Trophoblast cell (in vitro differentiated cells and primary cell): Measurements from ENCODE around the gene QRFP.

Source experiments
- DNase-seq, 2 donors: peaks; one replicate each; pipeline ENCODE4 v3.0.0-alpha.2; 2016
- H2AFZ ChIP-seq: 2 replicates; pipeline ENCODE4 v1.6.1; 2013; ENCODE audit warnings: low read length, moderate library complexity, mild to moderate bottlenecking; ENCODE audit not compliant: insufficient read depth, poor library complexity
- H2AK5ac ChIP-seq: 2 replicates; pipeline ENCODE4 v1.6.1; 2013; ENCODE audit warnings: mild to moderate bottlenecking, low read length
- H2BK120ac ChIP-seq: 2 replicates; pipeline ENCODE4 v1.6.1; 2013; ENCODE audit warnings: low read length, mild to moderate bottlenecking, moderate library complexity; ENCODE audit not compliant: insufficient read depth, poor library complexity
- H2BK12ac ChIP-seq: 2 replicates; pipeline ENCODE4 v1.6.1; 2013; ENCODE audit warnings: mild to moderate bottlenecking, low read length, moderate library complexity
- H2BK5ac ChIP-seq: 2 replicates; pipeline ENCODE4 v1.6.1; 2013; ENCODE audit warnings: low read length, low read depth, moderate library complexity, mild to moderate bottlenecking; ENCODE audit not compliant: poor library complexity
- H3K14ac ChIP-seq: 2 replicates; pipeline ENCODE4 v1.6.1; 2013; ENCODE audit warnings: mild to moderate bottlenecking, low read length
- H3K18ac ChIP-seq: 2 replicates; pipeline ENCODE4 v1.6.1; 2013; ENCODE audit warnings: mild to moderate bottlenecking, low read length
- H3K23ac ChIP-seq: 2 replicates; pipeline ENCODE4 v1.6.1; 2013; ENCODE audit warnings: low read length
- H3K27ac ChIP-seq: 2 replicates; pipeline ENCODE4 v1.5.1; 2013; ENCODE audit warnings: low read depth, mild to moderate bottlenecking, inconsistent platforms, low read length, moderate library complexity
- H3K27me3 ChIP-seq: 2 replicates; pipeline ENCODE4 v1.6.1; 2013; ENCODE audit warnings: inconsistent platforms, mild to moderate bottlenecking, low read length, moderate library complexity; ENCODE audit not compliant: insufficient read depth
- H3K36me3 ChIP-seq, 2 experiments: 1 replicate in 1 of 2; 2 replicates in 1 of 2; pipeline ENCODE4 v1.6.1; 2013; ENCODE audit warnings: low read length in 2 of 2, mild to moderate bottlenecking in 2 of 2, moderate library complexity in 1 of 2; ENCODE audit not compliant: insufficient read depth in 2 of 2, control insufficient read depth in 1 of 2
- H3K4ac ChIP-seq: 2 replicates; pipeline ENCODE4 v1.6.1; 2013; ENCODE audit warnings: low read depth, mild to moderate bottlenecking, low read length, moderate library complexity
- H3K4me1 ChIP-seq, 2 experiments: 1 replicate in 1 of 2; 2 replicates in 1 of 2; pipeline ENCODE4 v1.6.1; 2013; ENCODE audit warnings: low read length in 2 of 2, mild to moderate bottlenecking in 2 of 2, moderate library complexity in 1 of 2; ENCODE audit not compliant: insufficient read depth in 2 of 2, control insufficient read depth in 1 of 2
- H3K4me2 ChIP-seq: 2 replicates; pipeline ENCODE4 v1.6.1; 2013; ENCODE audit warnings: inconsistent platforms, mild to moderate bottlenecking, low read length, moderate library complexity
- H3K4me3 ChIP-seq: 2 replicates; pipeline ENCODE4 v1.5.1; 2013; ENCODE audit warnings: mild to moderate bottlenecking, low read depth, low read length, inconsistent platforms
- H3K79me1 ChIP-seq: one replicate; pipeline ENCODE4 v1.6.1; 2013; ENCODE audit warnings: low read length
- H3K79me2 ChIP-seq: 2 replicates; pipeline ENCODE4 v1.6.1; 2013; ENCODE audit warnings: low read length, mild to moderate bottlenecking; ENCODE audit not compliant: control insufficient read depth, insufficient read depth, poor library complexity
- H3K9ac ChIP-seq: 2 replicates; pipeline ENCODE4 v1.6.1; 2013; ENCODE audit warnings: mild to moderate bottlenecking, low read length
- H3K9me3 ChIP-seq: 2 replicates; pipeline ENCODE4 v1.6.1; 2013; ENCODE audit warnings: low read depth, mild to moderate bottlenecking, control low read depth, inconsistent platforms, low read length; ENCODE audit not compliant: insufficient read depth
- H4K12ac ChIP-seq: 2 replicates; pipeline ENCODE4 v1.6.1; 2013; ENCODE audit warnings: low read depth, mild to moderate bottlenecking, low read length, moderate library complexity
- H4K8ac ChIP-seq: 2 replicates; pipeline ENCODE4 v1.6.1; 2013; ENCODE audit warnings: low read depth, mild to moderate bottlenecking, low read length, moderate library complexity
- H4K91ac ChIP-seq: one replicate; pipeline ENCODE4 v1.6.1; 2013; ENCODE audit warnings: low read depth, mild to moderate bottlenecking, low read length, moderate library complexity
- WGBS: extraction: QIAGEN DNeasy Blood & Tissue Kit; methylation state at CpG from one replicate; pipeline ENCODE4 v1.1.7; 2013; ENCODE audit warnings: missing lambda C conversion rate; ENCODE audit not compliant: insufficient read length, insufficient coverage; ENCODE audit errors: extremely low coverage; 5-methylcytosine and 5-hydroxymethylcytosine counted together

Gene QRFP

GRCh38 chr9:130918101-130918825 is 21.7 kb upstream of the QRFP start:
- H3K4me2 ChIP-seq, result no peak overlapping the region
- peaks cover 0 to 3% of the 10 kb centered on the region in 2 experiments for H3K4me1 ChIP-seq
- no peak overlapping the region for H3K18ac ChIP-seq
- no peak overlapping the region for H3K14ac ChIP-seq
- H3K9me3 ChIP-seq, result no peaks in the 10 kb centered on the region
- H3K9ac ChIP-seq, result no peak overlapping the region
- no peaks in the 10 kb centered on the region for H3K79me1 ChIP-seq
- no peak overlapping the region for H4K12ac ChIP-seq
- H3K23ac ChIP-seq, result no peak overlapping the region
- no peak overlapping the region for H2BK120ac ChIP-seq
- H2AK5ac ChIP-seq, result no peak overlapping the region
- WGBS, result no CpG with 5 or more reads among the region's 9 CpGs
- DNase-seq, result peak; percentile 7 to 59
- H3K27ac ChIP-seq, result no peak overlapping the region
- no peak overlapping the region for H2AFZ ChIP-seq
- no peak overlapping the region for H4K91ac ChIP-seq
- no peak overlapping the region for H2BK5ac ChIP-seq
- H2BK12ac ChIP-seq, result no peak overlapping the region
- no peaks in the 10 kb centered on the region for H3K27me3 ChIP-seq
- no peak overlapping the region for H3K4me3 ChIP-seq
- H4K8ac ChIP-seq, result no peak overlapping the region
- no peaks in the 10 kb centered on the region for H3K79me2 ChIP-seq
- H3K4ac ChIP-seq, result no peak overlapping the region
- no peaks in the 10 kb centered on the region for H3K36me3 ChIP-seq

- Histone ChIP-seq H3K79me1 (no peaks in the 10 kb centered on the region), H3K18ac (no peak overlapping the region), H3K4me1 (peaks cover 0 to 3% of the 10 kb centered on the region in 2 experiments), H3K23ac (no peak overlapping the region), H3K4me2 (no peak overlapping the region), H4K8ac (no peak overlapping the region), H2AK5ac (no peak overlapping the region), H3K9ac (no peak overlapping the region), H4K91ac (no peak overlapping the region), H3K27me3 (no peaks in the 10 kb centered on the region), H4K12ac (no peak overlapping the region), H3K14ac (no peak overlapping the region), H3K27ac (no peak overlapping the region), H3K79me2 (no peaks in the 10 kb centered on the region), H2BK120ac (no peak overlapping the region), H3K4me3 (no peak overlapping the region), H2BK5ac (no peak overlapping the region), H3K4ac (no peak overlapping the region), H2BK12ac (no peak overlapping the region), H3K36me3 (no peaks in the 10 kb centered on the region), H3K9me3 (no peaks in the 10 kb centered on the region), H2AFZ (no peak overlapping the region)
- no peak for DNase-seq
- WGBS, result no CpG with 5 or more reads among the region's 34 CpGs
Measured at GRCh38 chr9:130917168-130917960, 20.8 kb upstream of the QRFP start.

- no peak for DNase-seq
- no peak overlapping the region for H3K18ac ChIP-seq
- no peak overlapping the region for H2BK120ac ChIP-seq
- H3K27me3 ChIP-seq, result no peaks in the 10 kb centered on the region
- no peak overlapping the region for H3K4ac ChIP-seq
- H3K4me2 ChIP-seq, result no peak overlapping the region
- H4K8ac ChIP-seq, result no peak overlapping the region
- H3K9me3 ChIP-seq, result peaks cover 5% of the 10 kb centered on the region
- H3K27ac ChIP-seq, result no peak overlapping the region
- H3K14ac ChIP-seq, result no peak overlapping the region
- H3K79me1 ChIP-seq, result no peaks in the 10 kb centered on the region
- WGBS, result no CpG with 5 or more reads among the region's 8 CpGs
- no peak overlapping the region for H2AK5ac ChIP-seq
- no peak overlapping the region for H4K91ac ChIP-seq
- no peaks in the 10 kb centered on the region for H3K79me2 ChIP-seq
- no peak overlapping the region for H2BK5ac ChIP-seq
- H3K23ac ChIP-seq, result no peak overlapping the region
- no peak overlapping the region for H3K4me3 ChIP-seq
- H3K4me1 ChIP-seq, result peaks cover 0 to 3% of the 10 kb centered on the region in 2 experiments
- no peak overlapping the region for H2AFZ ChIP-seq
- H4K12ac ChIP-seq, result no peak overlapping the region
- H3K36me3 ChIP-seq, result no peaks in the 10 kb centered on the region
- no peak overlapping the region for H3K9ac ChIP-seq
- no peak overlapping the region for H2BK12ac ChIP-seq
Measured at GRCh38 chr9:130915096-130915447, 18.5 kb upstream of the QRFP start.

- no peak overlapping the region for H3K4ac ChIP-seq
- peaks cover 0 to 3% of the 10 kb centered on the region in 2 experiments for H3K4me1 ChIP-seq
- H2AK5ac ChIP-seq, result no peak overlapping the region
- H2BK120ac ChIP-seq, result no peak overlapping the region
- H3K18ac ChIP-seq, result no peak overlapping the region
- H4K12ac ChIP-seq, result no peak overlapping the region
- H3K4me2 ChIP-seq, result no peak overlapping the region
- no peak for DNase-seq
- no peak overlapping the region for H3K14ac ChIP-seq
- no peak overlapping the region for H3K27ac ChIP-seq
- H3K9ac ChIP-seq, result no peak overlapping the region
- no peak overlapping the region for H2AFZ ChIP-seq
- H3K36me3 ChIP-seq, result no peaks in the 10 kb centered on the region
- H3K79me2 ChIP-seq, result no peaks in the 10 kb centered on the region
- WGBS, result no CpG with 5 or more reads among the region's 24 CpGs
- no peak overlapping the region for H2BK12ac ChIP-seq
- H4K8ac ChIP-seq, result no peak overlapping the region
- H2BK5ac ChIP-seq, result no peak overlapping the region
- no peaks in the 10 kb centered on the region for H3K27me3 ChIP-seq
- H3K9me3 ChIP-seq, result peaks cover 5% of the 10 kb centered on the region
- H3K79me1 ChIP-seq, result no peaks in the 10 kb centered on the region
- H3K23ac ChIP-seq, result no peak overlapping the region
- H3K4me3 ChIP-seq, result peak overlapping the region; percentile 51
- no peak overlapping the region for H4K91ac ChIP-seq
Measured at GRCh38 chr9:130914417-130915095, 17.9 kb upstream of the QRFP start.
